H9 (cell line): ENCODE results near the gene C16orf87. TPM values are rescaled to one million over a fixed set of nuclear protein-coding genes. Genes with fewer than 3 reads are reported as not detected.

Experiments
- DNase-seq: peaks from one replicate; pipeline ENCODE4 v3.0.0-alpha.2; 2017
- H2AFZ ChIP-seq: one replicate; pipeline ENCODE4 v1.6.1; 2013; ENCODE audit warnings: mild to moderate bottlenecking, low read length, control low read depth, moderate library complexity
- H2AK5ac ChIP-seq: 2 replicates; pipeline ENCODE4 v1.6.1; 2013; ENCODE audit warnings: low read length, control low read depth, mixed read lengths; ENCODE audit not compliant: insufficient read length
- H2BK120ac ChIP-seq: one replicate; pipeline ENCODE4 v1.6.1; 2013; ENCODE audit warnings: low read depth, mild to moderate bottlenecking, low read length, control low read depth, inconsistent platforms; ENCODE audit not compliant: poor library complexity, severe bottlenecking
- H2BK12ac ChIP-seq: 2 replicates; pipeline ENCODE4 v1.6.1; 2013; ENCODE audit warnings: low read length, control low read depth, mixed read lengths, low read depth; ENCODE audit not compliant: insufficient read length
- H2BK15ac ChIP-seq: 2 replicates; pipeline ENCODE4 v1.6.1; 2013; ENCODE audit warnings: low read depth, low read length, control low read depth
- H2BK20ac ChIP-seq: one replicate; pipeline ENCODE4 v1.6.1; 2013; ENCODE audit warnings: low read depth, mild to moderate bottlenecking, low read length, control low read depth, inconsistent platforms; ENCODE audit not compliant: poor library complexity, severe bottlenecking
- H2BK5ac ChIP-seq: 2 replicates; pipeline ENCODE4 v1.6.1; 2013; ENCODE audit warnings: low read length, control low read depth, mixed read lengths; ENCODE audit not compliant: insufficient read length
- H3K14ac ChIP-seq: 2 replicates; pipeline ENCODE4 v1.6.1; 2013; ENCODE audit warnings: low read length, control low read depth; ENCODE audit not compliant: insufficient read depth
- H3K18ac ChIP-seq: 2 replicates; pipeline ENCODE4 v1.6.1; 2013; ENCODE audit warnings: low read depth, mild to moderate bottlenecking, mixed read lengths, low read length, control low read depth; ENCODE audit not compliant: insufficient read length
- H3K23ac ChIP-seq: 2 replicates; pipeline ENCODE4 v1.6.1; 2013; ENCODE audit warnings: low read length, control low read depth, mixed read lengths, low read depth; ENCODE audit not compliant: insufficient read length
- H3K23me2 ChIP-seq: 2 replicates; pipeline ENCODE4 v1.6.1; 2013; ENCODE audit warnings: low read depth, mild to moderate bottlenecking, mixed read lengths, low read length, control low read depth; ENCODE audit not compliant: insufficient read length, poor library complexity, severe bottlenecking
- H3K27ac ChIP-seq: 2 replicates; pipeline ENCODE4 v1.5.1; 2013; ENCODE audit warnings: low read length, control low read depth, mixed read lengths, low read depth; ENCODE audit not compliant: insufficient read length
- H3K27me3 ChIP-seq: 2 replicates; pipeline ENCODE4 v1.6.1; 2013; ENCODE audit warnings: low read length, control low read depth, inconsistent platforms; ENCODE audit not compliant: insufficient read depth
- H3K4ac ChIP-seq: 2 replicates; pipeline ENCODE4 v1.6.1; 2013; ENCODE audit warnings: low read depth, mild to moderate bottlenecking, control low read depth, inconsistent platforms, low read length, moderate library complexity
- H3K4me1 ChIP-seq: 2 replicates; pipeline ENCODE4 v1.6.1; 2013; ENCODE audit warnings: low read length, control low read depth, inconsistent platforms; ENCODE audit not compliant: insufficient read depth
- H3K4me2 ChIP-seq: 2 replicates; pipeline ENCODE4 v1.6.1; 2013; ENCODE audit warnings: low read length, control low read depth, mixed read lengths; ENCODE audit not compliant: insufficient read length, insufficient read depth
- H3K56ac ChIP-seq: 2 replicates; pipeline ENCODE4 v1.6.1; 2013; ENCODE audit warnings: low read depth, mild to moderate bottlenecking, mixed read lengths, low read length, control low read depth; ENCODE audit not compliant: insufficient read length
- H3K79me1 ChIP-seq: 2 replicates; pipeline ENCODE4 v1.6.1; 2013; ENCODE audit warnings: low read depth, mild to moderate bottlenecking, moderate library complexity, low read length, control low read depth, inconsistent platforms; ENCODE audit not compliant: insufficient read depth, poor library complexity, severe bottlenecking
- H3K79me2 ChIP-seq: 2 replicates; pipeline ENCODE4 v1.6.1; 2013; ENCODE audit warnings: low read length, control low read depth, inconsistent platforms; ENCODE audit not compliant: insufficient read depth
- H3K9ac ChIP-seq: 2 replicates; pipeline ENCODE4 v1.6.1; 2013; ENCODE audit warnings: low read length, control low read depth, mixed read lengths; ENCODE audit not compliant: insufficient read length; ENCODE audit errors: extremely low read depth
- H3K9me3 ChIP-seq: one replicate; pipeline ENCODE4 v1.6.1; 2013; ENCODE audit warnings: low read depth, low read length, inconsistent platforms; ENCODE audit not compliant: control insufficient read depth
- H3T11ph ChIP-seq: one replicate; pipeline ENCODE4 v1.6.1; 2013; ENCODE audit warnings: mild to moderate bottlenecking, low read length, control low read depth, inconsistent platforms
- H4K20me1 ChIP-seq: one replicate; pipeline ENCODE4 v1.6.1; 2013; ENCODE audit not compliant: control insufficient read depth, insufficient read length, insufficient read depth
- H4K5ac ChIP-seq: 2 replicates; pipeline ENCODE4 v1.6.1; 2013; ENCODE audit warnings: low read depth, mild to moderate bottlenecking, mixed read lengths, low read length, control low read depth; ENCODE audit not compliant: insufficient read length
- H4K8ac ChIP-seq: replicated peaks from 2 replicates; pipeline ENCODE4 v1.6.1; 2013; ENCODE audit warnings: low read length, control low read depth, mixed read lengths, low read depth; ENCODE audit not compliant: insufficient read length
- H4K91ac ChIP-seq: 2 replicates; pipeline ENCODE4 v1.6.1; 2013; ENCODE audit warnings: low read depth, mild to moderate bottlenecking, moderate library complexity, mixed read lengths, low read length, control low read depth; ENCODE audit not compliant: insufficient read length
- H3K27ac Mint-ChIP-seq, 3 experiments: 2 replicates in 2 of 3; 3 replicates in 1 of 3; pipeline ENCODE4 v1.8.0; 2020 to 2021; ENCODE audit warnings: mixed read lengths in 3 of 3, mild to moderate bottlenecking in 1 of 3, moderate library complexity in 1 of 3
- H3K27me3 Mint-ChIP-seq: 2 replicates; pipeline ENCODE4 v1.8.0; 2021; ENCODE audit warnings: low read depth, mild to moderate bottlenecking, moderate library complexity, mixed read lengths
- H3K36me3 Mint-ChIP-seq, 3 experiments: 2 replicates in 2 of 3; 3 replicates in 1 of 3; pipeline ENCODE4 v1.8.0; 2020 to 2021; ENCODE audit warnings: low read depth in 3 of 3, mixed read lengths in 3 of 3; ENCODE audit not compliant: insufficient read depth in 1 of 3
- H3K4me1 Mint-ChIP-seq, 2 experiments: 2 replicates each; pipeline ENCODE4 v1.8.0; 2020; ENCODE audit warnings: mixed read lengths in 2 of 2
- H3K4me3 Mint-ChIP-seq, 2 experiments: 2 replicates in 1 of 2; 3 replicates in 1 of 2; pipeline ENCODE4 v1.8.0; 2020 to 2021; ENCODE audit warnings: mild to moderate bottlenecking in 2 of 2, mixed read lengths in 2 of 2, moderate library complexity in 1 of 2
- H3K9me3 Mint-ChIP-seq, 2 experiments: 2 replicates in 1 of 2; 3 replicates in 1 of 2; pipeline ENCODE4 v1.8.0; 2020; ENCODE audit warnings: mild to moderate bottlenecking in 2 of 2, mixed read lengths in 2 of 2, moderate library complexity in 1 of 2
- CTCF ChIP-seq: fragments of 200-600 bp; sonication (generic); conservative IDR thresholded peaks from 3 replicates; pipeline ENCODE4 v1.8.0; 2021; ENCODE audit warnings: antibody characterized with exemption, mild to moderate bottlenecking
- WGBS: extraction: QIAGEN DNeasy Blood & Tissue Kit; methylation state at CpG from one replicate; pipeline ENCODE4 v1.1.7; 2013; ENCODE audit warnings: missing lambda C conversion rate, low lambda C conversion rate, mixed read lengths; ENCODE audit not compliant: insufficient read length; ENCODE audit errors: extremely low coverage; 5-methylcytosine and 5-hydroxymethylcytosine counted together
- total RNA-seq: library from RNA; stranded (reverse); gene quantifications from 2 replicates; pipeline ENCODE4 v1.2.1, GENCODE V29; 2021

C16orf87 gene
- total RNA-seq, 1 experiment from 2014 or later: 16.7 TPM

GRCh38 chr16:46842192-46842895, 11.4 kb upstream of the C16orf87 start:
- Mint-ChIP-seq H3K4me1 (peaks cover 1 to 3% of the 10 kb centered on the region in 2 experiments; a peak in 2 of 4 replicates), H3K36me3 (peaks cover 0 to 11% (median 3%) of the 10 kb centered on the region in 3 experiments; a peak in 3 of 7 replicates), H3K9me3 (peaks cover 13 to 14% of the 10 kb centered on the region in 2 experiments), H3K27ac (no peak overlapping the region), H3K27me3 (no peaks in the 10 kb centered on the region), H3K4me3 (no peak overlapping the region)
- WGBS: no CpG with 5 or more reads among the region's 18 CpGs
- no peak overlapping the region for H3K27ac ChIP-seq
- H2AFZ ChIP-seq: no peak overlapping the region
- no peak overlapping the region for H4K8ac ChIP-seq
- H3K56ac ChIP-seq: no peak overlapping the region
- no peak overlapping the region for H2BK20ac ChIP-seq
- no peak overlapping the region for H4K5ac ChIP-seq
- no peaks in the 10 kb centered on the region for H3K79me2 ChIP-seq
- H2BK120ac ChIP-seq: no peak overlapping the region
- H4K91ac ChIP-seq: no peak overlapping the region
- H3K9ac ChIP-seq: no peak overlapping the region
- TF ChIP-seq CTCF: no peak
- H3K23ac ChIP-seq: no peak overlapping the region
- DNase-seq: no peak
- no peak overlapping the region for H2BK15ac ChIP-seq
- no peak overlapping the region for H2AK5ac ChIP-seq
- H3K18ac ChIP-seq: no peak overlapping the region
- H3K79me1 ChIP-seq: no peaks in the 10 kb centered on the region
- no peaks in the 10 kb centered on the region for H3K27me3 ChIP-seq
- H3K14ac ChIP-seq: no peak overlapping the region
- H4K20me1 ChIP-seq: no peaks in the 10 kb centered on the region
- H3K4me1 ChIP-seq: no peaks in the 10 kb centered on the region
- H2BK5ac ChIP-seq: no peak overlapping the region
- H2BK12ac ChIP-seq: no peak overlapping the region
- H3K23me2 ChIP-seq: no peaks in the 10 kb centered on the region
- no peak overlapping the region for H3T11ph ChIP-seq
- no peak overlapping the region for H3K4me2 ChIP-seq
- no peaks in the 10 kb centered on the region for H3K9me3 ChIP-seq
- H3K4ac ChIP-seq: no peak overlapping the region
